ENCODE results near the gene PAQR3. TPM values are rescaled to one million over a fixed set of nuclear protein-coding genes. Genes with fewer than 3 reads are reported as not detected.

The PAQR3 gene
- total RNA-seq, 1 experiment from 2014 or later = 17.3 TPM

GRCh38 chr4:78899302-78899701 lies 39.9 kb downstream of the PAQR3 start:
- BruUV-seq (replicated peaks) = no TSS peak
- no peak overlapping the region for H3K4me3 ChIP-seq (ENCODE audit: low read depth in 2 of 2, low read length in 2 of 2)
- TF ChIP-seq REST (IDR thresholded peaks at IDR 0.05; ENCODE audit: insufficient read depth in 1 of 2, low read depth in 2 of 2, low read length in 1 of 2) (no peak), CTCF (IDR thresholded peaks at IDR 0.05) (no peak), POLR2AphosphoS5 (IDR thresholded peaks at IDR 0.05; ENCODE audit: low read depth, low read length) (no peak), SIN3A (IDR thresholded peaks at IDR 0.05; ENCODE audit: borderline replicate concordance, insufficient read depth, low read depth, low read length) (no peak), TCF7L2 (IDR thresholded peaks at IDR 0.05; ENCODE audit: low read depth, low read length) (no peak)
- no peaks in the 10 kb centered on the region for H3K36me3 ChIP-seq (ENCODE audit: control insufficient read depth, insufficient read depth, low read length)
- no peak overlapping the region for H3K27ac ChIP-seq (ENCODE audit: low read length)
- intact Hi-C loops (cut with micrococcal nuclease; ENCODE audit: unreplicated experiment) (no loop called here), in situ Hi-C loops (cut with HindIII; ENCODE audit: low pct_unique_long_range_greater_than_20kb, low sequenced_read_pairs) (no loop called here)
- no peaks in the 10 kb centered on the region for H3K9me3 ChIP-seq (ENCODE audit: control insufficient read depth, insufficient read depth, low read depth, low read length)
- CTCF ChIA-PET = no interaction called here
- no peaks in the 10 kb centered on the region for H3K4me1 ChIP-seq (ENCODE audit: control insufficient read depth, insufficient read depth, low read length)
- POLR2A ChIA-PET = no interaction called here
- H3K27me3 ChIP-seq (ENCODE audit: control insufficient read depth, insufficient read depth, low read length) = no peaks in the 10 kb centered on the region
- DNase-seq (ENCODE audit: low read depth, low spot score) (no peak), ATAC-seq (no peak)

GRCh38 chr4:78889955-78890354 lies 49.3 kb downstream of the PAQR3 start:
- no peak for ATAC-seq
- CTCF ChIA-PET = interaction anchor here (0.7 kb wide), 1 partner anchor 323 kb away, joined by 3 read pairs; no protein-coding TSS in a partner anchor

More at GRCh38 chr4:78889955-78890354, 49.3 kb downstream of the PAQR3 start:
- Histone ChIP-seq H3K27ac (ENCODE audit: low read length) (no peak overlapping the region), H3K27me3 (ENCODE audit: control insufficient read depth, insufficient read depth, low read length) (no peaks in the 10 kb centered on the region), H3K9me3 (ENCODE audit: control insufficient read depth, insufficient read depth, low read depth, low read length) (no peaks in the 10 kb centered on the region), H3K36me3 (ENCODE audit: control insufficient read depth, insufficient read depth, low read length) (peaks cover 7% of the 10 kb centered on the region; the same call in 1 of the 2 replicates), H3K4me3 (ENCODE audit: low read depth in 2 of 2, low read length in 2 of 2) (no peak overlapping the region), H3K4me1 (ENCODE audit: control insufficient read depth, insufficient read depth, low read length) (no peaks in the 10 kb centered on the region)
- BruUV-seq (replicated peaks) = no TSS peak
- in situ Hi-C loops (cut with HindIII; ENCODE audit: low pct_unique_long_range_greater_than_20kb, low sequenced_read_pairs) (no loop called here), intact Hi-C loops (cut with micrococcal nuclease; ENCODE audit: unreplicated experiment) (no loop called here)
- no peak for DNase-seq (ENCODE audit: low read depth, low spot score)
- TF ChIP-seq CTCF (IDR thresholded peaks at IDR 0.05) = no peak
- no peak for TF ChIP-seq SIN3A (IDR thresholded peaks at IDR 0.05; ENCODE audit: borderline replicate concordance, insufficient read depth, low read depth, low read length)
- TF ChIP-seq POLR2AphosphoS5 (IDR thresholded peaks at IDR 0.05; ENCODE audit: low read depth, low read length) = no peak
- TF ChIP-seq REST (IDR thresholded peaks at IDR 0.05; ENCODE audit: insufficient read depth in 1 of 2, low read depth in 2 of 2, low read length in 1 of 2) = no peak
- POLR2A ChIA-PET = no interaction called here
